HFFc6 (cell line): ENCODE measurements around the gene TXK. TPM values are rescaled to one million over a fixed set of nuclear protein-coding genes. Genes with fewer than 3 reads are reported as not detected.

Source experiments
- DNase-seq: peaks from one replicate; pipeline ENCODE4 v3.0.0-alpha.2; 2018
- H3K27ac Mint-ChIP-seq: 2 replicates; pipeline ENCODE4 v1.8.0; 2020; ENCODE audit warnings: mild to moderate bottlenecking, mixed read lengths
- H3K27me3 Mint-ChIP-seq: 2 replicates; pipeline ENCODE4 v1.8.0; 2021; ENCODE audit warnings: mild to moderate bottlenecking, moderate library complexity, mixed read lengths; ENCODE audit not compliant: insufficient read depth
- H3K36me3 Mint-ChIP-seq: 2 replicates; pipeline ENCODE4 v1.8.0; 2021; ENCODE audit warnings: low read depth, mixed read lengths
- H3K4me1 Mint-ChIP-seq: 2 replicates; pipeline ENCODE4 v1.8.0; 2020; ENCODE audit warnings: low read depth, mixed read lengths
- H3K4me3 Mint-ChIP-seq: 2 replicates; pipeline ENCODE4 v1.8.0; 2020; ENCODE audit warnings: mild to moderate bottlenecking, moderate library complexity, mixed read lengths
- H3K9me3 Mint-ChIP-seq: 2 replicates; pipeline ENCODE4 v1.8.0; 2020; ENCODE audit warnings: mild to moderate bottlenecking, mixed read lengths
- total RNA-seq, 6 experiments: library from RNA; stranded (reverse); fragmentation: NEBNext Ultra II Directional; extraction: Animal tissue kit (Norgen Biotek cat#: 25700); gene quantifications; 2 replicates in 1 of 6; 3 replicates in 5 of 6; pipeline ENCODE4 v1.2.3, GENCODE V29; 2021
- TF ChIP-seq, protein P1 (sequence below): fragments of 200-600 bp; sonication (generic); IDR thresholded peaks from 2 replicates; pipeline ENCODE4 v1.5.0; 2021; ENCODE audit warnings: antibody characterized with exemption, mild to moderate bottlenecking

TXK gene
- total RNA-seq, 6 experiments from 2014 or later: not detected

DNA sequence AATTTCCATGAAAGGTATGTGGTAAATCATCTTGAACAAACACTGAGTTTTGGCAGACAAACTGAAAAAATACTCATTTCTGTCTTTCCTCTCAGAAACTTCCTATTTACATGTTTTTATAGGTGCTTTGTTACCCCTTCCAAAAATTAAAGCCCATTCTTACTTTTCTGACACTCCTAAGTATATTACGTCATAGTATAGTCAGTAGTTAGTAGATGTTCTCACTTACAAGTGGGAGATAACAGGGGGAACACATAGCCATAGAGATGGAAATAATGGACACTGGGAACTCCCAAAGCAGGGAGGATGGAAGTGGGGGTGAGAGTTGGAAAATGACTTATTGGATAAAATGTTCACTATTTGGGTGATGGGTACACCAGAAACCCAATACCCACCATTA lies 28.8 kb downstream of the TXK start:
- DNase-seq: no peak
- Mint-ChIP-seq H3K27ac (no peak overlapping the region), H3K4me3 (no peak overlapping the region), H3K36me3 (no peaks in the 10 kb centered on the region), H3K9me3 (no peaks in the 10 kb centered on the region), H3K4me1 (peaks cover 6% of the 10 kb centered on the region; the same call in 1 of the 2 replicates), H3K27me3 (no peaks in the 10 kb centered on the region)
- TF ChIP-seq, protein P1, sequence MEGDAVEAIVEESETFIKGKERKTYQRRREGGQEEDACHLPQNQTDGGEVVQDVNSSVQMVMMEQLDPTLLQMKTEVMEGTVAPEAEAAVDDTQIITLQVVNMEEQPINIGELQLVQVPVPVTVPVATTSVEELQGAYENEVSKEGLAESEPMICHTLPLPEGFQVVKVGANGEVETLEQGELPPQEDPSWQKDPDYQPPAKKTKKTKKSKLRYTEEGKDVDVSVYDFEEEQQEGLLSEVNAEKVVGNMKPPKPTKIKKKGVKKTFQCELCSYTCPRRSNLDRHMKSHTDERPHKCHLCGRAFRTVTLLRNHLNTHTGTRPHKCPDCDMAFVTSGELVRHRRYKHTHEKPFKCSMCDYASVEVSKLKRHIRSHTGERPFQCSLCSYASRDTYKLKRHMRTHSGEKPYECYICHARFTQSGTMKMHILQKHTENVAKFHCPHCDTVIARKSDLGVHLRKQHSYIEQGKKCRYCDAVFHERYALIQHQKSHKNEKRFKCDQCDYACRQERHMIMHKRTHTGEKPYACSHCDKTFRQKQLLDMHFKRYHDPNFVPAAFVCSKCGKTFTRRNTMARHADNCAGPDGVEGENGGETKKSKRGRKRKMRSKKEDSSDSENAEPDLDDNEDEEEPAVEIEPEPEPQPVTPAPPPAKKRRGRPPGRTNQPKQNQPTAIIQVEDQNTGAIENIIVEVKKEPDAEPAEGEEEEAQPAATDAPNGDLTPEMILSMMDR: no peak

DNA sequence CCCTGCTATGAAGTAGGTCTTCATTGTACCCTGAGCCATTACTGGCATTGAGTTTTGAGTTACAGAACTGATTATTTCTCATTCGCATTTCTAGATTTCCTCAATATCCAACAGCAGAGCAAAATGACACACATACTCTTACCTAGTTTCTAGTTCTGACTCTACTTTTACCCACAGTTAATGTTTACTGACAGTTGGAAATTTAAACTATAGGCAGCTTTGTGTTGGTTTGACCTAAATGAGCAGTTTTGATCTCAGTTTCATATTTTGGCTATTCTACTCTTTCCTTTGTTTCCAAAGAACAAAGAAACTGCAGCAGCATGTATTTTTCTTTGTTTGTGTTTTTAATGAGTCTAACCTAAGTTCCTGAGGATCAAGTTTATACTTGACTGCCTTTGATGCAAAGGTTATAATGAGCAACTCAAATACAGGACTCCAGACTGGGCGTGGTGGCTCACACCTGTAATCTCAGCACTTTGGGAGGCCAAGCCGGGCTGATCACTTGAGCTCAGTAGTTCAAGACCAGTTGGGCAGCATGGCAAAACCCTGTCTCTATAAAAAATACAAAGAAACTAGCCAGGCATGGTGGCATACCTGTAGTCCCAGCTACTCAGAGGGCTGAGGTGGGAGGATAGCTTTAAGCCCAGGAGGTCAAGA lies 30.4 kb downstream of the TXK start:
- no peaks in the 10 kb centered on the region for H3K9me3 Mint-ChIP-seq
- no peak overlapping the region for H3K27ac Mint-ChIP-seq
- TF ChIP-seq, protein P1: no peak

DNA sequence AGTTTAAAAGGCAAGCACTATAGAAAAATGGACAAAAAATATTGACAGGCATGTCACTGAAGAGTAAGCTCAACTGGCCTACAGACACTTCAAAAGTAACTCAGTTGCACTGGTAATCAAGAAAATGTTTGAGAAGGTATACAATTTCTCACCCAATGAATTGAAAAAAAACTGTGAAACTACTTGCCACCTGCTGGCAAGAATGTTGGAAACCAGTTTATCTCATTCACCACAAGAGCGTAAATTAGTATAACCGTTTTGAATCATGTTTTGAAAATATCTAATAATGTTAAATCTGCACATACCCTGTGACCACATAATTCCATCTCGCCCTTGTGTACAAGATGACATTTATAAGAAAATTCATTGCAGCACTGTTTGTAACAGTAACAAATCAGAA lies 31.7 kb downstream of the TXK start:
- Mint-ChIP-seq H3K27ac (no peak overlapping the region), H3K27me3 (peaks cover 4% of the 10 kb centered on the region; the same call in 1 of the 2 replicates), H3K4me3 (no peak overlapping the region), H3K9me3 (no peaks in the 10 kb centered on the region), H3K4me1 (no peaks in the 10 kb centered on the region), H3K36me3 (no peaks in the 10 kb centered on the region)
- TF ChIP-seq, protein P1: peak; percentile 69
- no peak for DNase-seq

More for the DNA sequence above, 30.4 kb downstream of the TXK start:
- DNase-seq: no peak
- no peak overlapping the region for H3K4me3 Mint-ChIP-seq
- H3K36me3 Mint-ChIP-seq: no peaks in the 10 kb centered on the region
- H3K27me3 Mint-ChIP-seq: no peaks in the 10 kb centered on the region
- H3K4me1 Mint-ChIP-seq: no peaks in the 10 kb centered on the region

DNA sequence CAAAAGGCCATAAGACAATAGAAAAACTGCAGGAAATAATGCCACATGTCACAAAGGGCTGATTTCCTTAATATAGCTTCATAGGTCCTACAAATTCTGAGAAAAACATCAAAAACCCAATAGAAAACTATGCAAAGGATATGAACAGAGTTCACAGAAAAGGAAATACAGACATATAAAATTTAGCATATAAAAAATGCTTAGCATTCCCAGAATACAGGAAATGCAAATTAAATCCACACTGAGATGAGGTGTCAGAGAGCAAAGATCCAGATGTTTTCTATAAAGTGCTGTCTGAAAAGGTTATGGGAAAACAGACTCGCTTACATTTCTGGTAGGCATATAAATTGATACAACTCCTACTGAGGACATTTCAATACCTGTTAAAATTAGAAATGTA lies 33.8 kb downstream of the TXK start:
- no peak for DNase-seq
- peaks cover 6% of the 10 kb centered on the region for H3K27me3 Mint-ChIP-seq
- no peak overlapping the region for H3K27ac Mint-ChIP-seq
- H3K36me3 Mint-ChIP-seq: no peaks in the 10 kb centered on the region
- no peak overlapping the region for H3K4me3 Mint-ChIP-seq
- H3K9me3 Mint-ChIP-seq: no peaks in the 10 kb centered on the region
- TF ChIP-seq, protein P1: no peak
- H3K4me1 Mint-ChIP-seq: no peaks in the 10 kb centered on the region

DNA sequence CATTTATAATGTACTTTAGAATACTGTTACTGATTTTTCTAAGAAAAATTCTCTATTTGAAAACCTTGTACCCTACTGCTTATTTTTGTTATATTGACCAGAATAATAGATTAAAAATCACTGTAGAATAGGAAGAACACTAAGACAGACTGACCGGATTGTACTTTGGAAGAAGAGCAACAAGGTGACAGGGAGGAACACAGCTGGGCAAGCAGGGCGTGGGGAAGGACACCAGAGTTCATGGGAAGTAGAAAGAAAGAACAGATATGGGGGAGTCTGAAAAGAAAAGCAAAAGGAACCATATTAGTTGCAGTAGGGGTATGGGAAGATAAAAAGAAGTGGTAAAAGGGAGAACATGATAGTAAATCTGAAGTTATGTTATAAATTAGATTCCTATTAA lies 38.6 kb downstream of the TXK start:
- no peaks in the 10 kb centered on the region for H3K36me3 Mint-ChIP-seq
- H3K9me3 Mint-ChIP-seq: no peaks in the 10 kb centered on the region
- peaks cover 6% of the 10 kb centered on the region for H3K27me3 Mint-ChIP-seq
- H3K4me1 Mint-ChIP-seq: peaks cover 13% of the 10 kb centered on the region
- no peak for DNase-seq
- H3K27ac Mint-ChIP-seq: no peak overlapping the region
- TF ChIP-seq, protein P1: no peak
- no peak overlapping the region for H3K4me3 Mint-ChIP-seq
